ENCODE results near the gene LARP6. TPM values are rescaled to one million over a fixed set of nuclear protein-coding genes. Genes with fewer than 3 reads are reported as not detected.
"Not testable (repeated sequence)": the region's sequence is repeated elsewhere in the genome, so short reads cannot be mapped to it uniquely, and the experiment has no call there.

The LARP6 gene
- total RNA-seq, 6 experiments from 2014 or later = 105 to 121 (median 115) TPM

DNA sequence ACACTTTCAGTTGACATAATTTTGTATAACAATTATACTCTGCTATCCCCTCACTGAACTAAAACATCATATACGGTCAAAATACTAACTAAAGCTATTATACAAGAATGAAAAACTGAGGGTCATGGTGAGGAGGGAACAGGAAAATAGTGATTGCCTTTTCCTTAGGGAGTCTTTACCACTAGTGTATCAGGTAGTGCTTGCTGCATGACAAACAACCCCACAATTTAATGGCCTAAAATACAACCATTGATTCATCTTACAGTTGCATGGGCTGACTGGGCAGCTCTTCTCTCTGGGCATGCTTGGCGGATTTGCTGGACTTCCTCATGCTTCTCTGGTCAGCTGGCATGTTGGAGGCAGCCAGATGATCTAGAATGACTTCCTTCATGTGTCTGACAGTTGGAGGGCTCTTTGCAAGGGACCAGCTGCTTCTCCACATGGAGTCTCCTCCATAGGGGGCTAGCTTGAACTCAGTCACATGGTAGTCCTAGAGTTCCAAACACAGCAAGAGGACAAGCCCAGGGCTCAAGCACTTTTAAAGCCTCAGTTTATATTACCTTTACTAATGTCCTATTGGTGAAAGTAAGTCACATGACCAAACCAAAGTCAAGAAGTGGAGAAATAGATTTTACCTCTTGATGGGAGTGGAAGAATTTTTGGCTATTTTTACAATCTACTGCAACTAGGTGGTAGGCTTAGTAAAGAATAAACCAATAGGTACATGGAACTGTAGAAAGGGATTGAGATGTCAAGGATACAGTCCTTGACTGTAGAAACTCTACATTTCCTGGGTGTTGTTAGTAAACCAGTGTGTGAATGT lies 19.5 kb upstream of the LARP6 start:
- Mint-ChIP-seq H3K36me3 (ENCODE audit: low read depth) (peaks cover 5% of the 10 kb centered on the region; the same call in 1 of the 2 replicates), H3K4me1 (ENCODE audit: low read depth) (peaks cover 40% of the 10 kb centered on the region), H3K9me3 (no peaks in the 10 kb centered on the region; the same call in 1 of the 2 replicates), H3K27me3 (ENCODE audit: insufficient read depth) (no peaks in the 10 kb centered on the region), H3K27ac (no peak overlapping the region), H3K4me3 (no peak overlapping the region)
- TF ChIP-seq, protein P1, sequence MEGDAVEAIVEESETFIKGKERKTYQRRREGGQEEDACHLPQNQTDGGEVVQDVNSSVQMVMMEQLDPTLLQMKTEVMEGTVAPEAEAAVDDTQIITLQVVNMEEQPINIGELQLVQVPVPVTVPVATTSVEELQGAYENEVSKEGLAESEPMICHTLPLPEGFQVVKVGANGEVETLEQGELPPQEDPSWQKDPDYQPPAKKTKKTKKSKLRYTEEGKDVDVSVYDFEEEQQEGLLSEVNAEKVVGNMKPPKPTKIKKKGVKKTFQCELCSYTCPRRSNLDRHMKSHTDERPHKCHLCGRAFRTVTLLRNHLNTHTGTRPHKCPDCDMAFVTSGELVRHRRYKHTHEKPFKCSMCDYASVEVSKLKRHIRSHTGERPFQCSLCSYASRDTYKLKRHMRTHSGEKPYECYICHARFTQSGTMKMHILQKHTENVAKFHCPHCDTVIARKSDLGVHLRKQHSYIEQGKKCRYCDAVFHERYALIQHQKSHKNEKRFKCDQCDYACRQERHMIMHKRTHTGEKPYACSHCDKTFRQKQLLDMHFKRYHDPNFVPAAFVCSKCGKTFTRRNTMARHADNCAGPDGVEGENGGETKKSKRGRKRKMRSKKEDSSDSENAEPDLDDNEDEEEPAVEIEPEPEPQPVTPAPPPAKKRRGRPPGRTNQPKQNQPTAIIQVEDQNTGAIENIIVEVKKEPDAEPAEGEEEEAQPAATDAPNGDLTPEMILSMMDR (IDR thresholded peaks at IDR 0.05) = no peak
- DNase-seq = no peak

GRCh38 chr15:70871490-70871889 lies 17.5 kb upstream of the LARP6 start:
- not testable (repeated sequence) for H3K9me3 Mint-ChIP-seq; H3K27me3 Mint-ChIP-seq (ENCODE audit: insufficient read depth); H3K27ac Mint-ChIP-seq; DNase-seq; H3K36me3 Mint-ChIP-seq (ENCODE audit: low read depth); H3K4me3 Mint-ChIP-seq
- peaks cover 56% of the 10 kb centered on the region for H3K4me1 Mint-ChIP-seq (ENCODE audit: low read depth)

- peak; percentile 61 for DNase-seq
These were observed 16.1 kb upstream of the LARP6 start for GRCh38 chr15:70870051-70870450.

DNA sequence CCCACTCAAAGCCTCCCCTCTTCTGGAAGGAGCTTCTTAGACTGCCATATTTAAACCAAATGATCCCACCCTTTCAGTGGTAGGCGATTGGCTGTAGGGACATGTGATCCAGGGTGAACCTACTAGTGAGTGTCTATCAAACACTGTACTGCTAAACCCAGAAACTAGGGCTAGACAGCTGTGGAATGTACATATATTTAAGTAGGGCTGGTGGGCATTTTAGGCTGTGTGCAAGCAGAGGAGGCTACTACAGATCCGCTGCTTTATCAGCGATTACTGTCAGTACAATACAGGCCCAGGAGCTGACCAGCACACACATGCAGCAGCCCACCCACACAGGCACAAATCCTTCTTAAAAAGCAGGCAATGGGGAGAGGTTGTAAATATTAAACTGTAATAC lies 15.4 kb upstream of the LARP6 start:
- peaks cover 5% of the 10 kb centered on the region; the same call in 1 of the 2 replicates for H3K36me3 Mint-ChIP-seq (ENCODE audit: low read depth)
- no peak overlapping the region for H3K4me3 Mint-ChIP-seq
- peaks cover 53% of the 10 kb centered on the region for H3K4me1 Mint-ChIP-seq (ENCODE audit: low read depth)
- H3K27ac Mint-ChIP-seq = peak overlapping the region; percentile 18; the same call in 1 of the 2 replicates
- TF ChIP-seq, protein P1 (IDR thresholded peaks at IDR 0.05) = no peak
- no peaks in the 10 kb centered on the region for H3K27me3 Mint-ChIP-seq (ENCODE audit: insufficient read depth)
- DNase-seq = no peak
- H3K9me3 Mint-ChIP-seq = no peaks in the 10 kb centered on the region; the same call in 1 of the 2 replicates

More at GRCh38 chr15:70870051-70870450, 16.1 kb upstream of the LARP6 start:
- Mint-ChIP-seq H3K4me3 (peak overlapping the region; percentile 57), H3K4me1 (ENCODE audit: low read depth) (peaks cover 53% of the 10 kb centered on the region), H3K27ac (no peak overlapping the region), H3K27me3 (ENCODE audit: insufficient read depth) (no peaks in the 10 kb centered on the region), H3K36me3 (ENCODE audit: low read depth) (peaks cover 5% of the 10 kb centered on the region; the same call in 1 of the 2 replicates), H3K9me3 (no peaks in the 10 kb centered on the region; the same call in 1 of the 2 replicates)
- TF ChIP-seq, protein P1 (IDR thresholded peaks at IDR 0.05) = no peak

DNA sequence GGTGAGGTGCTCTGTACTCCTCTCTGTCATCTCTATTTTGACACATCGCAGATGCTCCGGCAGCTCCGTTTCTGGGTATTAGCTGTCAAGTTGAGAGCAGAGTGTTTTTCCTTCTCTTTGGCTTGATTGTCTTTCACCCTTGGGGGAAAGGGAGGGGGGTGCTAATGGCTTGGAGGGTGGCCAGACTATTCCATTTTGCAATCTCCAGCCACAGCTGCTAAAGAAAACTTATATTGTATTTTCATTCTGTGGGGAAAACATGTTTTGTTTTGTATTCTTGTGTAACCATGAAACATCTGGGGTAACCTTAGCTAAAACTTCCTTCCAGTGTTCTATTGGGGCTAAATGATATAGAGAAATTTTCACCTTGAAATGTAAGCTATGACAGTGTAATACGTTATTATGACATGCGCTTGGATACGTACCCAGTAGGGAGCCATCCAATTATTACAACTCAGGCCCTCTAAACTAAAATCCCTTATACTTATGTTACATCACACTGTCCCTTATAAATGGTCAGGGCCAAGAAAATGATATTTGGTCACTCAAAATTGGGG lies 14.0 kb upstream of the LARP6 start:
- DNase-seq = no peak
- H3K9me3 Mint-ChIP-seq = no peaks in the 10 kb centered on the region
- no peaks in the 10 kb centered on the region for H3K36me3 Mint-ChIP-seq (ENCODE audit: low read depth)
- TF ChIP-seq, protein P1 (IDR thresholded peaks at IDR 0.05) = no peak
- no peak overlapping the region for H3K4me3 Mint-ChIP-seq
- no peaks in the 10 kb centered on the region; the same call in 1 of the 2 replicates for H3K27me3 Mint-ChIP-seq (ENCODE audit: insufficient read depth)
- peaks cover 62% of the 10 kb centered on the region for H3K4me1 Mint-ChIP-seq (ENCODE audit: low read depth)
- peak overlapping the region; percentile 39; the same call in 1 of the 2 replicates for H3K27ac Mint-ChIP-seq
